GM19397 (cell line): ENCODE data around the gene CALHM5.

Source experiments
- ATAC-seq: cut with Tn5 transposase; IDR thresholded peaks from one replicate; pipeline ENCODE4 v1.9.1; 2021; ENCODE audit warnings: mild to moderate bottlenecking, moderate library complexity; ENCODE audit not compliant: unreplicated experiment

Gene CALHM5

GRCh38 chr6:116507324-116507723 is 4.1 kb upstream of the CALHM5 start:
- ATAC-seq = no peak

- no peak for ATAC-seq
Measured at GRCh38 chr6:116508527-116508926, 2.9 kb upstream of the CALHM5 start.

- no peak for ATAC-seq
Measured at GRCh38 chr6:116512111-116512559, 696 bp downstream of the CALHM5 start.

GRCh38 chr6:116512734-116513133 is 1.3 kb downstream of the CALHM5 start:
- ATAC-seq = no peak

GRCh38 chr6:116513224-116513875 is 1.9 kb downstream of the CALHM5 start:
- ATAC-seq = no peak

GRCh38 chr6:116514111-116514510 is 2.7 kb downstream of the CALHM5 start:
- ATAC-seq = no peak

GRCh38 chr6:116515141-116515540 is 3.7 kb downstream of the CALHM5 start:
- no peak for ATAC-seq

- no peak for ATAC-seq
Measured at GRCh38 chr6:116518621-116519368, 7.4 kb downstream of the CALHM5 start.

- ATAC-seq = no peak
Measured at GRCh38 chr6:116522896-116523295, 11.5 kb downstream of the CALHM5 start.

GRCh38 chr6:116524236-116524635 is 12.8 kb downstream of the CALHM5 start:
- ATAC-seq = no peak

- no peak for ATAC-seq
Measured at GRCh38 chr6:116528133-116528532, 16.7 kb downstream of the CALHM5 start.

- ATAC-seq = no peak
Measured at GRCh38 chr6:116528780-116529179, 17.3 kb downstream of the CALHM5 start.

GRCh38 chr6:116529466-116530290 is 18.2 kb downstream of the CALHM5 start:
- ATAC-seq = no peak

- no peak for ATAC-seq
Measured at GRCh38 chr6:116530436-116530835, 19.0 kb downstream of the CALHM5 start.

GRCh38 chr6:116531675-116532570 is 20.5 kb downstream of the CALHM5 start:
- peak; percentile 59 for ATAC-seq

GRCh38 chr6:116533233-116533957 is 22.0 kb downstream of the CALHM5 start:
- no peak for ATAC-seq

GRCh38 chr6:116535109-116535508 is 23.7 kb downstream of the CALHM5 start:
- no peak for ATAC-seq

- no peak for ATAC-seq
Measured at GRCh38 chr6:116536216-116536621, 24.8 kb downstream of the CALHM5 start.

GRCh38 chr6:116542426-116542825 is 31.0 kb downstream of the CALHM5 start:
- ATAC-seq = no peak

- ATAC-seq = no peak
Measured at GRCh38 chr6:116543149-116543548, 31.7 kb downstream of the CALHM5 start.
